Thyroid gland (tissue), 4 donors: ENCODE data around the gene ADM2.

Experiments
- CTCF ChIP-seq, 6 experiments: fragments of 200-600 bp in 3 of 6; fragments of 450-650 bp in 3 of 6; sonication (generic) in 3 of 6; IDR thresholded peaks; one replicate each; pipeline ENCODE4 v1.5.1; 2016 to 2019; ENCODE audit warnings: antibody characterized with exemption in 6 of 6, mild to moderate bottlenecking in 2 of 6, inconsistent platforms in 1 of 6, moderate library complexity in 1 of 6
- POLR2A ChIP-seq, 2 donors: fragments of 450-650 bp; IDR thresholded peaks; one replicate each; pipeline ENCODE4 v1.6.1; 2017; ENCODE audit warnings: antibody characterized with exemption in 2 of 2, mild to moderate bottlenecking in 2 of 2, moderate library complexity in 1 of 2

- TF ChIP-seq CTCF (IDR thresholded peaks at IDR 0.05) (no peak), POLR2A (IDR thresholded peaks at IDR 0.05) (no peak)
These were observed 4.5 kb upstream of the ADM2 start for GRCh38 chr22:50476868-50477267.
